Stomach smooth muscle (tissue), 2 donors: ENCODE data around the gene NR1H2.

Experiments used
- H3K27ac ChIP-seq: one replicate; pipeline ENCODE4 v1.7.0; 2013; ENCODE audit warnings: mild to moderate bottlenecking, low read length, inconsistent platforms
- H3K27me3 ChIP-seq, 2 donors: one replicate each; pipeline ENCODE4 v1.7.0; 2013; ENCODE audit warnings: low read length in 2 of 2; ENCODE audit not compliant: insufficient read depth in 2 of 2, control insufficient read depth in 1 of 2
- H3K36me3 ChIP-seq, 2 donors: one replicate each; pipeline ENCODE4 v1.7.0; 2013; ENCODE audit warnings: low read length in 2 of 2; ENCODE audit not compliant: control insufficient read depth in 2 of 2, insufficient read depth in 2 of 2
- H3K4me1 ChIP-seq: one replicate; pipeline ENCODE4 v1.7.0; 2013; ENCODE audit warnings: low read length; ENCODE audit not compliant: control insufficient read depth, insufficient read depth
- H3K4me3 ChIP-seq, 2 donors: one replicate each; pipeline ENCODE4 v1.7.0; 2013; ENCODE audit warnings: low read length in 2 of 2
- H3K9ac ChIP-seq, 2 donors: one replicate each; pipeline ENCODE4 v1.7.0; 2013; ENCODE audit warnings: low read length in 2 of 2, mild to moderate bottlenecking in 1 of 2
- H3K9me3 ChIP-seq, 2 donors: one replicate each; pipeline ENCODE4 v1.7.0; 2013; ENCODE audit warnings: low read length in 2 of 2; ENCODE audit not compliant: control insufficient read depth in 2 of 2
- donor health status: healthy.
- donor health status: Pancreatic carcinoma.

NR1H2 gene

GRCh38 chr19:50418176-50419021, 42.1 kb downstream of the NR1H2 start, which contains the start of gene SPIB:
SPIB (plus strand) TSS chr19:50418938; CDS start chr19:50418963, 25 bp downstream.
- H3K9me3 ChIP-seq, result no peaks in the 10 kb centered on the region
- no peak within 1 kb of the TSS for H3K27ac ChIP-seq
- H3K9ac ChIP-seq, result no peak within 1 kb of the TSS
- peaks cover 7% of the 10 kb centered on the region for H3K4me1 ChIP-seq
- H3K36me3 ChIP-seq, result no peaks in the 10 kb centered on the region
- H3K4me3 ChIP-seq, result peak within 1 kb of the TSS in 1 of 2 donors; percentile 8
- H3K27me3 ChIP-seq, result peaks cover 35 to 41% of the 10 kb centered on the region in 2 donors

DNA sequence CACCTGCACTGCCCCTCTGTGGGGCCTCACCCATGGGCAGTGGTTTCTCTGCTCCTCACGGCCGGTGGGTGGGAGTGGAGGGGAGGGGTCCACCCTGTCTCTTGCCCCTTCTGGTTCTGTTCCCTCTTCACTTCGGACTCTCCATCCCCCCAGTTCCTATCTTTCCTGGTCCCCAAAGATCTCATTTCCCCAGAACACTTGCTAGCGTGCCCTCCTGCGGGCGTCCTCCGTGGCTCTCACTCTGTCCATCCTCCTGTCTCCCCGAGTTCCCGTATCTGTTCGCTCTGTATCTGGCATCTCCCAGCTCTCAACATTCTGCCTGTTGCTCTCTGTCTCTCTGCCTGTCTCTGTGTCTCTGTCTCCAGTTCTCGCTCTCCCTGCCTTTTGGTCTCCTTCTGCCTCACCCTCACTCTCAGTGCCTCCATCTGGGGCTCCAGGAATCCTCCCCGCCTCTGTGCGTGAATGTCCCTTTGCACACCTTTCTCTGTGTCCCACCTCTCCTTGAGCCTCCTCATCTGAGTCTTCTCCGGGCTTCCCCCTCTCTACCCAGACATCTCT, 42.8 kb downstream of the NR1H2 start:
- H3K4me1 ChIP-seq, result peaks cover 7% of the 10 kb centered on the region
- H3K9ac ChIP-seq, result no peak overlapping the region
- H3K27ac ChIP-seq, result no peak overlapping the region
- peaks cover 38 to 41% of the 10 kb centered on the region in 2 donors for H3K27me3 ChIP-seq
- no peaks in the 10 kb centered on the region for H3K36me3 ChIP-seq
- H3K9me3 ChIP-seq, result no peaks in the 10 kb centered on the region
- H3K4me3 ChIP-seq, result peak overlapping the region in 1 of 2 donors; percentile 8

DNA sequence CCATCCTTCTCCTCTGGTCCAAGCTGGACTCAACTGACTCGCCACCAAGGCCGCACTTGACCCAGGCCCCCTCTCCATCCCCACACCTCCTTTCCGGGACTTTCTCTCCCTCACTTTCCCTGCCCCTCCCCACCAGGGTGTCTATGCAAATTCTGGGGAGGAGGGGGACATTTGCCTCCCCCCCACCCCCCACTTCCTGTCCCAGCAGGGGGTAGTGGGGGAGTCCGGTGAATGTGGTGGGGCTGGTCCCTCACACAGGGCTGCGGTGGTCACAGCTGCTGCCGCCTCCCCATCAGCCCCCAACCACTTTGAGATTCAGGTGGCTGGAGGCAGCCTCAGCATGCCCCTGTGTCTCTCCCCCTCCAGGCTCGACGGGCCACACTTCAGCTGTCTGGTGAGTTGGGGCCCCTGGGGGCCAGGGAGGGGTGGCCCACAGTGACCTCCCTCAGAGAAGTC, 43.4 kb downstream of the NR1H2 start:
- H3K27ac ChIP-seq, result no peak overlapping the region
- H3K27me3 ChIP-seq, result peaks cover 38 to 41% of the 10 kb centered on the region in 2 donors

GRCh38 chr19:50420127-50420526, 43.9 kb downstream of the NR1H2 start:
- Histone ChIP-seq H3K27ac (no peak overlapping the region), H3K4me1 (peaks cover 5% of the 10 kb centered on the region), H3K4me3 (no peak overlapping the region), H3K9me3 (no peaks in the 10 kb centered on the region), H3K27me3 (peaks cover 38 to 41% of the 10 kb centered on the region in 2 donors), H3K36me3 (no peaks in the 10 kb centered on the region), H3K9ac (no peak overlapping the region)

More for the DNA sequence above, 43.4 kb downstream of the NR1H2 start:
- Histone ChIP-seq H3K4me1 (peaks cover 6% of the 10 kb centered on the region), H3K9me3 (no peaks in the 10 kb centered on the region), H3K9ac (no peak overlapping the region), H3K36me3 (no peaks in the 10 kb centered on the region), H3K4me3 (no peak overlapping the region)

DNA sequence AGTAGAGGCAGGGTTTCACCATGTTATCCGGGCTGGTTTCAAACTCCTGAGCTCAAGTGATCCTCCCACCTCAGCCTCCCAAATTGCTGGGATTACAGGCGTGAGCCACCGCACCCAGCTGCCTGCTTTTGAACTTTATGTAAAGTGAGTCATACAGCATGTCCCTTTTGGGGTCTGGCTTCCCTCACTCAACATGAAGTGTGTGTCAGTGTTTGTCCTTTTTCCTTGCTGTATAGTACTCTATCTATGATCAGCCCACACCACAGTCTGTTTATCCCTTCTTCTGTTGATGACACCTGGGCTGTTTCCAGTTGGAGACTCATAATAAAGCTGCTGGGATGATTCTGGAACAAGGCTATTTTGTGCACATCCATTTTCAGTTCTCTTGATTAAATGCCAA, 44.6 kb downstream of the NR1H2 start:
- Histone ChIP-seq H3K9ac (no peak overlapping the region), H3K4me1 (peaks cover 5% of the 10 kb centered on the region), H3K36me3 (no peaks in the 10 kb centered on the region), H3K4me3 (no peak overlapping the region), H3K9me3 (no peaks in the 10 kb centered on the region), H3K27me3 (peaks cover 38 to 41% of the 10 kb centered on the region in 2 donors), H3K27ac (no peak overlapping the region)

DNA sequence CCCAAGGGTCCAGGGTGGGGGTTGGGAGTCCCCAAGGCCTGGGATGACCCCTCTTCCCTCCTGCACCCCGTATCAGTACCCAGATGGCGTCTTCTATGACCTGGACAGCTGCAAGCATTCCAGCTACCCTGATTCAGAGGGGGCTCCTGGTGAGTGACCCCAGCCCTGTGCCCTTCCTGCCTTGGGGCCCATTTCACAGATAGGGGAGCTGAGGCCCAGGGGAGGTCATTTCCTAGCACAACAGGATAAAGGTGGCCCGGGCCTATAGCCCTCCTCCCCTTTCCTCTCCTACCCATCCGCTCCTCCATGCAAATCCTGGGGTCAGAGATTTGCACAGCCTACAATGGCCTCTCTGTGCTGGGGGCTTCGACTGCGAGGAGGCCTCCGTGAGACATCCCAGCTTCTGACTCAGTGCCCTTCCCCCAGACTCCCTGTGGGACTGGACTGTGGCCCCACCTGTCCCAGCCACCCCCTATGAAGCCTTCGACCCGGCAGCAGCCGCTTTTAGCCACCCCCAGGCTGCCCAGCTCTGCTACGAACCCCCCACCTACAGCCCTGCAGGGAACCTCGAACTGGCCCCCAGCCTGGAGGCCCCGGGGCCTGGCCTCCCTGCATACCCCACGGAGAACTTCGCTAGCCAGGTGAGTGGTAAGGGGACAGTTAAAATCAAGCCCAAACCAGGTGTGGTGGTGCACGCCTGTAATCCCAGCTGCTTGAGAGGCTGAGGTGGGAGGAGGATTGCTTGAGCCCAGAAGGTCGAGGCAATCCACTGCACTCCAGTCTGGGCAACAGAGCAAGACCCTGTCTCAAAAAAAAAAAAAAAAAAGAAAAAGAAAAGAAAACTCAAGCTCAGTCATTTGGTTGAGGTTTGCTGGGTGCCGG, 46.4 kb downstream of the NR1H2 start:
- H3K36me3 ChIP-seq, result no peaks in the 10 kb centered on the region
- H3K27me3 ChIP-seq, result peaks cover 38 to 44% of the 10 kb centered on the region in 2 donors
- no peak overlapping the region for H3K4me3 ChIP-seq
- no peak overlapping the region for H3K27ac ChIP-seq
- H3K4me1 ChIP-seq, result peaks cover 5% of the 10 kb centered on the region
- H3K9ac ChIP-seq, result no peak overlapping the region
- H3K9me3 ChIP-seq, result no peaks in the 10 kb centered on the region

GRCh38 chr19:50423279-50424113, 47.2 kb downstream of the NR1H2 start:
- Histone ChIP-seq H3K4me3 (no peak overlapping the region), H3K4me1 (peaks cover 12% of the 10 kb centered on the region), H3K9ac (no peak overlapping the region), H3K27me3 (peaks cover 37% of the 10 kb centered on the region in 2 donors), H3K36me3 (no peaks in the 10 kb centered on the region), H3K27ac (no peak overlapping the region), H3K9me3 (no peaks in the 10 kb centered on the region)

DNA sequence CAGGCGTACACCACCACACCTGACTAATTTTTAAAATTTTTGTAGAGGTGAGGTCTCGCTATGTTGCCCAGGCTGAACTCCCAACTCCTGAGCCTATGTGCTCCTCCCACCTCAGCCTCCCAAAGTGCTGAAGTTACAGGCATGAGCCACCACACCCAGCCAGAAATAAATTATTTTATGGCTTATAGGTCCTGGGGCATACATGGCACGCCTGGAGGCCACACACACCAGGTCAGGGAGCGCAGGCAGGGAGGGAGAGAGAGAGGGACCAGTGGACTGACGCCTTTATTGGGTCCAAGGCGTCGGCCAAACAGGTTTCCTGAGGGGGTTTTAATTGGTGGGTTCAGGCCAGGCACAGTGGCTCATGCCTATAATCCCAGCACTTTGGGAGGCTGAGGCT, 49.3 kb downstream of the NR1H2 start:
- peaks cover 24 to 34% of the 10 kb centered on the region in 2 donors for H3K27me3 ChIP-seq
- H3K4me3 ChIP-seq, result no peak overlapping the region

GRCh38 chr19:50427318-50427925, 51.2 kb downstream of the NR1H2 start:
- Histone ChIP-seq H3K27ac (no peak overlapping the region), H3K36me3 (no peaks in the 10 kb centered on the region), H3K9me3 (no peaks in the 10 kb centered on the region), H3K4me3 (no peak overlapping the region), H3K4me1 (peaks cover 16% of the 10 kb centered on the region), H3K9ac (no peak overlapping the region), H3K27me3 (peaks cover 26 to 33% of the 10 kb centered on the region in 2 donors)

More for the DNA sequence above, 49.3 kb downstream of the NR1H2 start:
- Histone ChIP-seq H3K9ac (no peak overlapping the region), H3K4me1 (peaks cover 7% of the 10 kb centered on the region), H3K9me3 (no peaks in the 10 kb centered on the region), H3K27ac (no peak overlapping the region), H3K36me3 (no peaks in the 10 kb centered on the region)
